GM21390 (cell line): Measurements from ENCODE around the gene CACHD1.
"Not testable (repeated sequence)": the region's sequence is repeated elsewhere in the genome, so short reads cannot be mapped to it uniquely, and the experiment has no call there.

Source experiments
- ATAC-seq: cut with Tn5 transposase; IDR thresholded peaks from one replicate; pipeline ENCODE4 v1.9.1; 2021; ENCODE audit not compliant: unreplicated experiment

CACHD1 gene

DNA sequence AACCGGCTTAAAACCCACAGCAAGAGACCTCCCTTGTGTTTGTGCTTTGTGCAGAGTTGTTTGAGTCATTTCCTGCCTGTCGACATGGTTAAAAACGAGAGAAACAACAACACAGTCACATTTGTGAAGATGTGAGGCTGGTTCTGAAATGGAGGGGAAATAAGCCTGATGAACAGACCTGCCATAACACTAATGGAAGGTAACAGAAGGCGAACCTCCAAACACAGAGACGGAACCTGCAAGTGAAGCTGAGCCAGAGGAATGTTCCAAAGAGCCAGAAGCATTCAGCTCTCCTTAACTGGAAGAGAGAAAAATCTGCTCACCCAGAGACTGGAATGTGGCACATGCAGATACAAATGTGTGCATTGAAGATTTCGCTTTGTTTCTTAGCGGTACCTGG, 221.7 kb downstream of the CACHD1 start:
- ATAC-seq: no peak

DNA sequence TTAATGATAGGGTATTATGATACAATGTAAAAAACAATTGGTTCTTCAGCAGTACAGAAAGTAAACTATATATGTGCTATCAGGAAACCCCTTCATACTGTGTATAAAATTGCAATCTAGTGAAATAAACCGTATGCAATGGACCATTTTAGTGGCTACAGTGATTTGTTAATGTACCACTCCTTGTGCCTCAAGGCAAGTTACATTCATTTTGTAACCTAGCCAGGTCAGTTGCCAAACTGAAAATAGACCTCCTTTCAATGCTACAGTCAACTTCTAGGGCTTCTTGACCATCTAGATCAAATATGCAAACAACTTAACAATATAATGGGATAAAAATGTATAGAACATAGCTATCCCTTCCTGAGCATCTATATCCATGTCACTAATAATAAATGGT, 223.0 kb downstream of the CACHD1 start:
- ATAC-seq: no peak

DNA sequence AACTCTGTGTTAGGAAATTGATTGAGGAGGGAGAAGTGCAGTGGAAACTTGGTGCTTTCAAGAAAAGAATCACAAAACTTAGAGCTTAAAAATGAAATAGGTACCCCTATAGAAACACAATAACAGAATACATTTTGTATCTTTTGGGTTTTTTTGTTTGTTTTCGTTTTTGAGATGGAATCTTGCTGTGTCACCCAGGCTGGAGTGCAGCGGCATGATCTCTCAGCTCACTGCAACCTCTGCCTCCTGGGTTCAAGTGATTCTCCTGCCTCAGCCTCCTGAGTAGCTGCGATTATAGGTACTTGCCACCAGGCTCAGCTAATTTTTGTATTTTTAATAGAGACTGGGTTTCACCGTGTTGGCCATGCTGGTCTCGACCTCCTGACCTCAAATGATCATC, 223.5 kb downstream of the CACHD1 start:
- no peak for ATAC-seq

DNA sequence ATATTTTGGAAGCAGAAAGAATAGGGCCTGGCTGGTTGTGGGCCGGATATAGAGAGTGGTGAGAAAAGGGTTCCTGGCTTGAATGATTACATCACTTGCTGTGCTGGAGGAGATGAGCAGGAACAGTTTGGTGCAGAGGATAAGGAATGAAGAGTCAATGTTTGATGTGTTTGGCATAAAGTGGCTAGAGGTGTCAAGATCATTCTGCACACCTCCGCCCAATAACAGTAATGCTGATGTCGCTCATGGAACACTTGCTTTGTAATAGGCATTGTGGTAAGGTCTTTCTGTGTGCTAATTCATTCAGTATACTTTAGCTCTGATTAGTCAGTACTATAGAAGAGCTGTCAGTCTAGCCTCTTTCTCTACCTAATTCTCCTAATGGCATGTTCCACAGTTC, 226.9 kb downstream of the CACHD1 start:
- ATAC-seq: no peak

DNA sequence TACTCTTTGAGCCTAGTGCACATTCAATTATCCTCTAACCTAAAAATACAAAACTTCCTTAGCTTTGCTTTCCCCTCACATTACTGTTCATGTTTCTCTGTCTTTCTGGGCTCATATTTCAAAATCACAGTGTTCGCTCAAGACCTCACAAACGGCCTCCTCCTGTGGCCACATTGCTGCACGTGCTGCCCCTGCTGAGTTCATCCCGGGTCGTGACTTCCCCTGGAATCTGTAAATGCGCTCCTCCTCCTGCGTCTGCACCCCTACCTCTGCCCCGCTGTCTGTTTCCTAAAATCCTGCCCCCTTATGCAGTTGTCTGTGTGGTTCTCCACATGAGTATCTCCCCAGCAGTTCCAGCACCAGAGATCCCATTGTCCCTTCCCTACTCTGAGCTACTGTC, 229.4 kb downstream of the CACHD1 start:
- ATAC-seq: no peak

DNA sequence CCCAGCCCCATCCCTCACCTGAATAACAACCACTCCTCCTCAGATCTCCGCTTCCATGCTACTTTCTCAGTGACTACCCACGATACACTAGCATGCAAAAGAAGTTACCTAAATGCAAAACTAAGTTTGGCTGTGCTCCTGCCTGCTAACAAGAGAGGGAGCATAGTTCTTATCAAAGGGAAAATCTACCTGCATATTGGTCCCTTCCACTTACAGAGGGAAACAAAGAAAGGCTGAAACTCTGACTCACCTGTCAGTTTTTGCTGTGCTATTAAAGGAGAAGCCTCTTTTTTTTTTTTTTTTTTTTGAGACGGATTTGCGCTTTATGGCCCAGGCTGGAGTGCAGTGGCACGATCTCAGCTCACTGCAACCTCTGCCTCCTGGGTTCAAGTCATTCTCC, 231.1 kb downstream of the CACHD1 start:
- no peak for ATAC-seq

DNA sequence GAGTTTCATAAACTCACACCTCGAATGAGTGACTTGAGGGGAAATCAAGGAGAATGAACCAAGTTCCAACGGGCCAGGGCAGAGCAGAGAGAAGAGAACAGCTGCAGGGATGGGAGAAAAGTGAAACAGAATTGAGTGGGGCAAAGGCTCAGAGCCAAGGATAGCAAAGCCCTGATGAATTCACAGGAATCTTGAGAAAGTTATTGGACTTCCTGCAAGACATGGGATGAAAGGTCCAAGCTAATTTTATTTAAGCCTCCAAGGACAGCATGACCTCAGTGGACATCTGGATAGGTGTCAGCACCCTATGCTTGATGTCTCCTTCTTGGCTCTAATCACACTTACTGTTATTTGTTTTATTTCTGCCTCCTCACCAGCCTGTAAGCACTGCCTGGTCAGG, 232.0 kb downstream of the CACHD1 start:
- ATAC-seq: no peak

DNA sequence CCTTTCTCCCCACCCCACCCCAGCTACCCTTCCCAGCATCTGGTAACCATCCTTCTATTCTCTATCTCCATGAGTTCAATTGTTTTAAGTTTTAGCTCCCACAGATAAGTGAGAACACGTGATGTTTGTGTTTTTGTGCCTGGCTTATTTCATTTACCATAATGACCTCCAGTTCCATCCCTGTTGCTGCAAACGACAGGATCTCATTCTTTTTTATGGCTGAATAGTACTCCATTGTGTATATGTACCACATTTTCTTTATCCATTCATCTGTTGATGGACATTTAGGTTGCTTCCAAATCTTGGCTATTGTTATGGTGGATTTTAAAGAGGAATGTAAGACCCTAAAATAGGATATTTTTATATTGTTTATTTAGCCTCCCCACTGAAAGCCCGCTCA, 232.7 kb downstream of the CACHD1 start:
- not testable (repeated sequence) for ATAC-seq

DNA sequence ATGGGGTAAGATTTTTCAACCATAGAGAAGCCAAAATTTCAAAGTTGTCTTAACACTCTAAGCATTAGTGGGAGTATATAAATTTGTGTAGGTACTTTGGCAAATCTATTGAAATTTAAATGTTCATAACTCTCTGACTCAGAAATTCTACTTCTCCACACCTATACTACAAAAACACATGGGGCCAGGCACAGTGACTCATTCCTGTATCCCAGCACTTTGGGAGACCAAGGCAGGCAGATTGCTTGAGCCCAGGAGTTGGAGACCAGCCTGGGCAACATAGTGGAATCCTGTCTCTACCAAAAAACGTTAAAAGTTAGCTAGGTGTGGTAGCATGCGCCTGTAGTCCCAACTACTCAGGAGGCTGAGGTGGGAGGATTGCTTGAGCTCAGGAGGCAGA, 233.7 kb downstream of the CACHD1 start:
- no peak for ATAC-seq

DNA sequence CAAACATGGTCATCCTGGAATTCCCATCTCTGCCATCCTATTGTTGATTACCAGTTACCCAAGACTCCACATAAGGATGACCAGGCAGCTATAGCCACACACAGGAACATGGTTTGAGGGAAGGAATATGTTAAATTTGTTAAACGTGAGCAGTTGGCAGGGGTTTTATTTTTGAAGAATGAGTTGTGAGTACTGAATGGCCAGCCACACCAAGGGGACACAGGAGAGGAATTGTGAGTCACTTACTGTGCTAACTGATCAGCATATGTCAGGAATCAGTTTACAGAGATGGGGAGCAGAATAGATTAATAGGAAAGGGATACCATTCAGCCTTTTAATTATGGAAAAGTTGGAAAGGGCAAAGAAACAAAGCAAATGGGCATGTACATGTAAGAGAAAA, 235.7 kb downstream of the CACHD1 start:
- no peak for ATAC-seq

DNA sequence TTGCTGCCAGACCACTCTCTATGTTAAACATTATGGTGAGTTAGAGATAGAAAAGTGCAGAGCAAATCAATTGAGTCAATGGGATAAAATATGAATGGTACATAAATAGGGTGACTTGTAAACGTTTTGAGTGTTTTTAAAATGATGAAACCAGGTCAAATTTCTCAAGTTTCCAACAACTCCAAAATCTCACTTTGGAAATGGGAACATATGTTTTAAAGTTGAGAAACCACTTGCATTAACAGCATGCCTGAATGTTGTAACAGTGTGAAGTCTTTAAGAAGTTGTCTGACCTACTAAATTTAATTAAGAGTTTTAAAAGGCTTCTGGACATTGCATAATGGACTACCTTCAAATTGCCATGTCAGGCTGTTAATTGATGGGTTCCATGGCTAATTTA, 241.3 kb downstream of the CACHD1 start:
- no peak for ATAC-seq

DNA sequence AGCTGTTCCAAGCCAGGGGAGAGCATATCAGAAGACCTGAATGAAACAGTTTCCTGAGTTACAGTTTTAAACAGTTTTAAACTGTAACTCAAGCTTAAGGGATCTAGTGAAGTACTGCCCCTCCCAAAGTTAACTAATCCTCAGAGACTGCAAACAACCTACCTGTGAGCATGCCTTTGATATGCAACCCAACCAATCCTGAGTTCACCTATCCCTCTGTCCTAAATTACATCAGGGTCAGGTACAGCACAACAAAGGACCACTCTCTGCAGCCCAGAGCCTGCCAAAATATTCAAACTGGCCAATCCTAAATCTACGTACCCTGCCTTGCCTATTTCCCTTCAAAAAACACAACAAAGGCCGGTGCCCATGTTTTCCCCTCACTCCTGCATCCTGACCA, 242.1 kb downstream of the CACHD1 start:
- ATAC-seq: no peak

DNA sequence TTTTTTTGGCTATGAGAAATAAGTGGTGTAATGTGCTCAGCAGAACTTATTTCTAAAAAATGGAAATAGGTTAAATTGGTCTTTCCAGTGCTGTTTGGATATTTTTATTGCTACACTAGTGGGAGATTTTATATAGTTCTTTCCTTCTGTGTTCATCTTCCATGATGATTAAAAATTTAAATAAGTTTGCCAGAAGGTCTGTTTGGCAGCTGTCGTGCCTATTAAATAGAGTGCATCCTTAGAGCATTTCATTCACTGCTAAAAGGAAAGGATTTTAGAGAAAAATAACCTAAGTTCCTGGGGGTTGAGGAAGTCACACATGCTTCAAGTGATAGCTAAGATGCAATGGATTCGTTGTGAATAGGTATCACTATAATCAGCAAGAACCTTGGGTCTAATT, 245.3 kb downstream of the CACHD1 start:
- no peak for ATAC-seq

DNA sequence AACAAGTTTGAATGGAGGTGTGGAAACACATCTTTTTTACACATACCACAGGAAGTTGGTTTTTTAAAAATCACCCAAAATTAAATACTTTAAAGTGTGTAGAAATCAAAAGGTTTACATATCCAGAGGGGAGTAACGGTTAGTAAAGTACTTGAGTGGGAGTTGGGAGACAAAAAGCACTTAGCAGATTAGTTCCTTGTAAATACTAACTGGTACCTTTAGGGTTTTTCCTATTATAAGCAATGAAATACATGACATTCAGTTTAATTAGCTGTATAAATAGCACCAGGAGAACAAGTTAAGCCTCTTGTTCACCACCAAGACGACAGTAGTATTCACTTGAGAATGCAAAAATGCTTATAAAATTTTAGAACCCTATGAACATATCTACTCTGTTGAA, 251.2 kb downstream of the CACHD1 start:
- ATAC-seq: no peak

DNA sequence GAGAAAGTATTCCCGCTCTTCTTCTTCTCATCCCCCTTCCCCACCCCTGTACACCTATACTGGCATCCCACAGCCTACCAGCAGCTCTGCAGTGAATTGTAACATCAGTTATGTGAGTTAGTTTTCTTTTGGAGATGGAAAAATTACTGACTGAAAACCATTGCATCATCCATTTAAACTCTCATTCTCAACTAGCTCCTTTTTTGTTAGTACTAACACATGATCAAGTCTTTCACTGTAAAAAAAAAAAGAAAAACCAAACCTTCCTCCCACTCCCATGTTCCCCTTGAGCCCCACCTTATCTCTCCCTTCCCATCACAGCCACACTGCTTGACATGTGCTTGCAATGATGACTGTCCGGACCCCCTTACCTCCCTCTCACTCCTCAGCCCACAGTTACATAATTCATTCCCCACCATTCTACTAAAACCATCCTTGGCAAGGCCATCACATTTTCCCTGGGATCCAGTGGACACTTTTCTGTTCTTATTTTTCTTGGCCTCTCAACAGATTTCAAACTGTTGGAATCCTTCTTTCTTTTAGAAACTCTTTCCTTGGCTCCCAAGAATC, 251.7 kb downstream of the CACHD1 start:
- no peak for ATAC-seq

DNA sequence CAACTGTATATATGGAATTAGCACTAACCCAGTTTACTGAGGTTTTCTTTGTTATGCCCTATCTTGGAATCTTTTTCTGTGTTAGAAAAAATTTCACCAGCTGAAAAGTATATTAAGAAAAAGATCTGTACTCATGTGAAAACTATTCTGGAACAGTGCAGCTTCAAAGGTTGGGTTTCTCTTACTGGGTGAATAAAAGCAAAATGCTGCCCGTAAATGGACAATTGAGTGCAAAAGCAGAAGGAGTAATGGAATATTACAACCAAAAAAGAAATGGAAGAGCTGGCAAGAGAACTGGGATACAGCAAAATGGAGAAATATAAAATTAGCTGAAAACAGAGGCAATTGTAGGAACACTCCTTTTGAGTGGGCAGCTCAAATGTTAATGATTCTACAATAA, 257.9 kb downstream of the CACHD1 start:
- no peak for ATAC-seq

DNA sequence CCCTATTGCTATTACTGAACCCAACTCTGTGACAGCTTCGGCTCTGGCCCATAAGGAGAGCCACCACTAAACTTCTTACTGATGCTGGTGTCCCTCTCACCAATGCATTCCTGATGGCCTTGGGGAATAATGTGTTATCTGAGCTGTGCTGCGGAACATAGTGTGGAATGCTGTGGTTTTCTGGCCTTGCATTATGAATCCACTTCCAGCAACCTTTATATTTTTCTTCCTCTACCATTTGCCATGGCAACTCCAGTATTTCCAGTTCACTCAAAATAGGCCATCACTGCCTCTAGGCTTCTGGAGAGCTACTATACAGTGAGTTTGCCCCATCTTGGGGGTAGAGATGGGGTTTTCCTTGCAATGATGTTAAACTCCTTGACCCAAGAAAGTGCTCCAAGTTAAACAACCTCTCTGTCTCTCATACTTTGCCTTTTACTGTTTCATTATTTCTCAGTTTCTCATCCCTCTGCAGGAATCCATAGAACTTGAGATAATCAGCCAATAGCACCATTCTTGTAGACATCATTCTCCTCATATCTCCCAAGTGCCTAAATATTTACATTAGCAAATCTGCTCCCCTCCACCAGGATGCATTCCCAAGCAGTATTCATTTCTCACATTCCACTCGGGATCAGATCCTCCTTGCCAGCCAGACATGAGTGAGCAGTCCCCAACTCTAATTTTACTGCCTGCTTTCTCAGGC, 263.8 kb downstream of the CACHD1 start:
- ATAC-seq: no peak

DNA sequence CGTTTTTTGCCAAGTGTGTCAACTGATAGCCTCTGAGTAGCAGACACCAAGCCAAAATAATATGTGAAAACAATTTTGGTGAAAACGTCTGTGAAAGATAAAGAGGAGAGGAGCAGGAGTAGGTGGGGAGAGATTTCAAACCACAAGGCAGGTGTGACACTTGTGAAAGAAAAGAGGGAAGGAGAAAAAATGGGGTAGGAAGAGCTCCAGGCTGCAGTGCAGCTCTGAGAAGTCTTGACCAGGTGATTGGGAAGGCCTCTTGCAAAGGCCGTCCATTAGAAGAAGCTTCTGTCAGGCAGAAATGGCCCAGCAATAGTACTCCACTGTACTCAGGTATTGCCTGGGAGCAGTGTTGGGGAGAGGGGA, 264.3 kb downstream of the CACHD1 start:
- ATAC-seq: no peak

DNA sequence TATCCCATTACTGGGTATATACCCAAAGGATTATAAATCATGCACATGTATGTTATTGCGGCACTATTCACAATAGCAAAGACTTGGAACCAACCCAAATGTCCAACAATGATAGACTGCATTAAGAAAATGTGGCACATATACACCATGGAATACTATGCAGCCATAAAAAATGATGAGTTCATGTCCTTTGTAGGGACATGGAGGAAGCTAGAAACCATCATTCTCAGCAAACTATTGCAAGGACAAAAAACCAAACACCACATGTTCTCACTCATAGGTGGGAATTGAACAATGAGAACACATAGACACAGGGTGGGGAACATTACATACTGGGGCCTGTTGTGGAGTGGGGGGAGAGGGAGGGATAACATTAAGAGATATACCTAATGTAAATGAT, 270.8 kb downstream of the CACHD1 start:
- not testable (repeated sequence) for ATAC-seq
